Stimulated activated CD8-positive, alpha-beta memory T cell treated with anti-CD3 and anti-CD28 coated beads, Interleukin-12 subunit alpha, Interleukin-12 subunit beta, amount 100 ng/mL, for 4 hours (primary cell): ENCODE data around the gene GPR183.

Experiments
- DNase-seq: peaks from one replicate; pipeline ENCODE4 v3.0.0-alpha.2; 2020; ENCODE audit warnings: low read depth

The GPR183 gene

DNA sequence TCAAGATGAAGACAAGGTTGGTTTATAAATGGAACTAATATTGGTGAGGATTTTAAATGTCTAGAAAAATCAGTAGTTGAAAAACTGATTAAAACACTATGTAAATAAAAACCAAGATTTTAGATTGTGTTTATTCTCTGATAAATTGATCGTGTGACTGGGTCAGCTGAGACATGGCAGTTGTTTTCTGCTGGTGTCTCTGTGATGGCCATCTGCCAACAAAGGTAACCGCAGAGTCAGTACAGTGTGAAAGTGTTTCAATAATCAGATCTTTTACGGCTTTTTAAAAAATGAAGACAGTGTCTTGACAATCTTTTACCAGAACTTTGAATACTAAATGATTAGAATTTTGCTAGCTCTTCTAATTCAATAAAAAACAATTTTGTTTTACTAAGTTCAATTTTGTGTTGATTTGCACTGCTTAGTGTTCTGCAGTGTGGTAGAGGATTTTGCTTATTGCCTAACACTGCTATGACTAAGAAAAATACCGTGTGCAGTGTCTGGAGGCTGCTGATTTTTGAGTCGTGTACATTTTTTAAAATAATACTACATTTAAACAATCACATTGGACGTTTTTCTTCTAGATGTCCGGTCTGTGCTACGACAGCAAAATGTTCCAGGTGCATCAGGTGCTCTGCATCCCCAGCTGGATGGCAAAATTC lies 32.7 kb upstream of the GPR183 start:
- DNase-seq: no peak

DNA sequence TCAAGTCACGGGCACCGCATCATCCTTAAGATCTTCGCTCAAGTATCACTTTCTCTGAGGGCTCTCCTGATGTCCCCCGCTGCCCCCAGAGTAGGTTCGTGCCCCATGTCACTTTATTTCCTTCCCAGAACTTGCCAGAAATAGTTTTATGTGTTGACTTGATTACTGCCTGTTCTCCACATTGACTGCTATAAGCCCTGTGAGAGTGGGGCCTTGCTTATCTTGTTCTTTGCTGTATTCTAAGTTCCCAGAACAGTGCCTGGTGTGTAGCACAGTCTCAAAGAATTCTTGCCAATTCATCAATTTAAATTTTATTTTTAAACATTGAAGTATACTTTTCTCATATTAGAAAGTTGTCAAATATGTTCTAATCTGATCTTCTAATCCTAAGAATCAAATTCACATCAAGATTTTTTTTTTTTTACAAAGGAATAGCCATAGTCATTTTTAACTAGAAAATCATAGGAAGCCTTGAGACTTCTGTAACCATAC lies 32.1 kb upstream of the GPR183 start:
- no peak for DNase-seq

DNA sequence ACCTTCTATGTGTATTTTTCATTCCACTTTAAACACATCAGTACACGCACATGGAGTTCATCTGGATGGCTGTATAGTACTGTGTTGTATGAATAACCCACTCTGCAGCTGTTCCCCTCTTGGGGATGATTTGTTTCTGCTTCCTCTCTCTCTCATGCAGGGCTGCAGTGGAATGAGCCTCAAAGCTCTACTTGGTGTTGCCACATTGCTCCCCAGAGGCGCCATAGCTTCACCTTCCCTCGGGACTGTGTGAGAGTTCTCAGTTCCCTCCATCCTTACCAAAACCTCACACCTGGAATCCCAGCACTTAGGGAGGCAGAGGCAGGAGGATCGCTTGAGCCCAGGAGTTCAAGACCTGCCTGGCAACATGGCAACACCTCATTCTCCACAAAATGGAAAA lies 28.4 kb upstream of the GPR183 start:
- DNase-seq: no peak

DNA sequence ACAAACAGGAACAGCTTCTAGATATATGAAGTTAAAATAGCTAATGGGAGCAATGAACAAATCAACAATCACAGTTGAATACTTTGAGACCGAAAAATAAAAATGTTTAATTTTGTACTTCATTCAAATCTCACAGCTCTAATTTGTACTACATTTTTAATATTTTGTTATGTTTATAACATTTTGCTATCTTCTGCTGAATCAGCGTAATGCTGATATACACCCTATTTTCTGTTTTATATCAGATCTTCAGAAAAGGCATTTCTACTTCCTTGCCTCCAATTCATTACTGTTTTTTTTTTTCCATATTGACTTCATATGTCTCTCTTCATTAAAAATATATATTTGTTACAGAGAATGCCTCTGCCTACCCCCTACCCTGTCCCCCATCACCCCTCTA lies 27.9 kb upstream of the GPR183 start:
- no peak for DNase-seq

DNA sequence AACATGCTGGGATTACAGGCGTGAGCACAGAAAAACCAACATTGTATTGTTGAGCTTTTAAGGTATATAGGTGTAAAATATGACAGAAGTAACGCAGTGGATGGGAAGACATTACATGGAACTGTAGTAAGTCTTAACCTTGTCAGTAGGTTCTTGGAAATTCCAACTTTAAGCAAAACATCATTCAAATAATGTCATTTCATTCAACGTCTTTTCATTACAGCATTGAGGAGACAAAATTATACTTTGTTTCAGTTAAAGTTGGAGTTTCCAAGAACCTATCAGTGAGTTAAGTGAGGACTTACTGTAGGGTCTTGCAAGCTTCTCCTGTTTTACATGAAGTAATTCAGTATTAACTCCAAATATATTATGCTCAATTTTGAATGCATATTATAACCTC lies 27.0 kb upstream of the GPR183 start:
- no peak for DNase-seq

DNA sequence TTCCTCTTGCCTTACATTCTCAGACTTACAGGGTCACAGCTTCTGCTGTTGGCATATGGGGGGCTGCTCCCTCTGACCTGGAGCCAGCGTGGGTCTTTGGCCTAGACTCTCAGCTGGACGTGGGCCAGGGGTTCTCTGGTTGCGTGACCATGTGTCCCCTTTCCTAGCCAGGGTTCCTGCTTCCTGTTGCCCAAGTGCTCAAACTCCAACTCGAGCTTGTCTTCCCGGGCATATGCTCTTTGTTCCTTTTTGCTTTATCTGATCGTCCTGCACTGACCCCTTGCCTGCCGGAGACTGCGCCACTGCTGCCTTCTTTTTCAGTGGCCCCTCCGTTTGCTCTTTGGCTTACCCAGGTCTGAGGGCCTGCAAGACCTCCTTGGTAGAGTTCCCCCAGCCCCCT lies 25.3 kb upstream of the GPR183 start:
- no peak for DNase-seq

DNA sequence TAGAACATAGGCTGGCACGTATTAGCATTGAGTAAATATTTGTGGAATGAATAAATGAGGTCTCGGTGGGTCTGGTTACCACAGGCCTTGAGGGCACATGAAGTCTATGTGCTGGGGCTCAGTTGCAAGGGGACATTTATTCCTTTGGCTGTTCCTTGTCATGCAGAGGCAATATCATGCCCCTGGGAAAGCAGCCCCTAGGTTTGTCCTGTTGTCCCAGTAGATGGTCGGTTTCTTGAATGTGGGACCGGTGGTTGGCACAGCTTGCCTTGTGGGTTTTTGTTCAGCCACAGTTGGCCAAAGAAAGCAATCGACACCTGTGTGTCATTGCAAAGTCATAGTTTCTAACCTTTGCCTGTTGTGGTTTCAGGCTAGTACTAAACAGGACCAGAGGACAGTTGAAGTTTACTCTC lies 24.7 kb upstream of the GPR183 start:
- DNase-seq: no peak

DNA sequence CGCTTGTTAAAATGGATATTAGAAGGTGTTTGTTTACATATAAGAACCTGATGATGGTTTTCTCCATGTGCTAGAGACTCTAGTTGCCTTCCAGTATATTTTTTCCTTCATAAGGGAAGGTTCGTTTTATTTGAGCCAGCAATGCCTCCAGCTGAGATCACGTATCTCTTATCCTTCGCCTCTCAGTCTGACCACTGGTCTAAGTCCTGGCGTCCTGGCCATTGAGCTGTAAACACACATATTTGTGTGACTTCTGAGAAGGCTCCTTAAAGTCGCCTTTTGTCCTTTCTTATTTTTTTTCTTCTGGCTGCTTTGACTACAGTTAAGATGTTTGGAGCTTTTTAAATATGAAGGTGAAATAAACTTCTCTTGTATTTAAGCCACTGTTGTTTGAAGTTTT lies 23.7 kb upstream of the GPR183 start:
- DNase-seq: no peak

DNA sequence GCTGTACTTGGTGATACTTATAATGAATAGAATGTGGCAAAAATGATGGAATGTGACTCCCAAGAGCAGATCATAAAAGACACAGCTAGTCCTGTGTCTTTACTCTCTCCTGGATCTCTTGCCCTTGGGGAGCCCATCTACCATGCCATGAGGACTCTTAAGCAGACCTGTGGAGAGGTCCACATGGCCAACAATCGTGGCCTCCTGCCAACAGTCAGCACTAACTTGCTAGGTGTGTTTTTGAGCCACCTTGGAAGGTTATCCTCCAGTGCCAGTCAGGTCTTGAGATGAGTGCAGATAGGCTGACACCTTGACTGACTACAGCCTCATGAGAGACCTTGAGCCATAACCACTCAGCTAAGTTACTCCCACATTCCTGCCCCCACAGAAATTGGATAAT lies 22.3 kb upstream of the GPR183 start:
- no peak for DNase-seq

DNA sequence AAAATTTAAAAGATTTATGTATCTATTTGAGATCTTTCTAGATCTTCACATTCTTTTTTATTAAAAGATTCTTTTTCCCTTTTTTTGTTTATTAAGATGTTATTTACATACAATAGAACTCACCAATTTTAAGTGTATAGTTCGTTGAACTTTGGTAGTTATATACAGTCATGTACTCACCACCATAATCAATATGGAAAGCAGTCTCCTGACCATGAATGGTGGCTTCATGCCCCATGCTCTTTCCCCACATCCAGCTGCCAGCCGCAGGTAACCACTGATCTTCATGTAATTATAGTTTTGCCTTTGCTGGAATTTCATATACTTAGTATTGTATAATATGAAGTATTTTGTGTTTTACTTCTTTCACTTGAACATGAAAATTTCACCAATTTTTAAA lies 20.6 kb upstream of the GPR183 start:
- no peak for DNase-seq

DNA sequence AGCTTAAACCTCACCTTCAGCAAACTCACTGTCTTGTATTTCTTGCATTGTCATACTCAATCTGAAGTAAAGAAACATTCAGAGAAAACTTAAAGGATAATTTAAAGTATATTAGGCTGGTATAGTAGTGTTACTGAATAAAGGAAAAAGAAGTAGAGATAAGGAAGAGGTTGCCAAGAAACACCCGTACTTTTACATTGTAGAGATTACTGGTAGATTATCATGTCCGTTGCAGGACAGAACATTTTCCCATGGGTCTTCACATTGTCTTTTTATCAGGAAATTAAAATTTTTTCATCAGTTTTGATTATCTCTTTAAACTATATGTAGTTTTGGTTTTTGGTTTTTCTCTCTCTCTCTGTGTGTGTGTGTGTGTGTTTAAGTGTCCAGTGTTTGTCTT lies 19.9 kb upstream of the GPR183 start:
- DNase-seq: no peak

DNA sequence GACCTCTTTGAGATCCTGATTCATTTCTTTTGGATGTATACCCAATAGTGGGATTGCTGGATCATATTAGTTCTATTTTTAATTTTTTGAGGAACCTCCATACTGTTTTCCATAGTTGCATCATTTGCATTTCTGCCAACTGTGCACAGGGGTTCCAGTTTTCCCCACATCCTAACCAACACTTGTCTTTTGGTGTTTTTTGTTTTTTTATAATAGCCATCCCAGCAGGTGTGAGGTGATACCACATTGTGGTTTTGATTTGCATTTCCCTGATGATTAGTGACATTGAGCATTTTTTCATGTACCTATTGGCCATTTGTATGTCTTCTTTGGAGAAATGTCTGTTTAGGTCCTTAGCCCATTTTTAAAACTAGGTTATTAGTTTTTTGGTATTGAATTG lies 18.8 kb upstream of the GPR183 start:
- no peak for DNase-seq

DNA sequence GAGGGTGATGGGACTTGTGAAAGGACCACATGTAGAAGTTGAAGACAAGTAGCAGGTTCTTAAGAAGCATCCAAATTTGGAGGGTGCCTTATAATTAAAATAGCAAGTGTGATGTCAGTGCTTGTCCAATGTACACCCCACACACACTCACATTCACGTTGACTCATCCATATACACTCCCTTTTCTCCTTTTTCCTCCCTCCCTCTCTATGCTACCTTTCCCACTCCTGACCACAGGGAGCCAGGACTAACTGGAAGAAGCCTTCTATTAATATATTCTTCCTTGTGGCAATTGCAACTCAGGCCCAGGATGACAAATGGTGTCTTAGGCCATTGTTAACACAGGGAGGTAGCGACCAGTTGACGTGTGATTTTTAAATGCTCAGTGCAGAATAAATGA lies 16.3 kb upstream of the GPR183 start:
- DNase-seq: no peak

DNA sequence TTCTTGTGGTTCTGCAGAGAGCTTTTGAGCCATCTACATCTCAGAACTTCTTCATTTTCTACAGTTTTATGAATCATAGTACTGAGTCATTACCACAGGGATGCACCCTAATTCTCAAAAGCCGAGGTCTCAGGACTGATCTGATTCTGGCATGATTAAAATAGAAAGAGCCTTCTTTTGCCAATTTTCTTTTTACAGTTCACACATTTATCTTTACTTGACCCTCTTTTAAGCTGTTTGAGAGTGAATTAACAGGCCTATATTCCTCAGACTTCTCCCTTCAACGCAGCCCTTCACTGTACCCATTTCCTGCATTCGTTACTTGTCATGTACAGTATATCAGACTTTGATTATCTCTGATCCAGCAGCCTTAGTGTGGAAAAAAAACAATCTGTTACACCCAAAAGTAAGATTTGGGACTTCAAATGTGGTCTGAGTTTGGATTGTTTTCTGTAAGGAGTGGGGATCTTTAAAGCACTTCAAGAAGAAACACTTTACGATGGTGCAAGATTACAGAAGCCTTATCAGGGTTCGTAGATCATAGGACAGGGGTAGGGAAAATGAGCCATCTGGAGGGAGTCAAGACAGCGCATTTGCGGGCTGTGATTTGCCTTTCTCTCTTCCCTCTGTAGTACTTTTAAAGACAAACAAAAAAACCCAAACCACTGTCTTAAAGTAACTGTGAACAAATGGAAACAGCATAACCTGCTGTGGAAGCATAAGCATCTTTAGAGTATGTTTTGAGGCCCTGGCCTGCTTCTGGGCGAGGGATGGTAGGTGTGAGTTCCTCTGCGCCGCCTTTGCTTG lies 15.3 kb upstream of the GPR183 start:
- no peak for DNase-seq

DNA sequence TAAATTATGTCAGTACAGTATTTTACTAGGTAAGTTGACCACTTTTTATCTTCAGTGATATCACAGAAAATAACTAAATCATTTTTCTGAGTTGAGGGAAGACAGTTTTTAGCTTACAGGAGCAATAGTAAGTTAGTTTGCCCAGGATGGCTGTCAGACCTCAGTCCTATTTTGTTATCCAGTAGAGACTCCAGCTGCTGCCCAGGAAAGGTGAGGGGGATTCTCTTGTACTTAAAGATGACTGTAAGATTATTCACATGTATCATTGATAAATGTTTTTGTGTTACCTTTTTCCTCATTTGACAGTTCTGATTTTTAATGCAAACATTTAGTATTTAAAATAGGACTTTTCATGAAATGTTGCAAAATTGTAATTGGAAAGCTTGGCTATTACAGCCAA lies 14.5 kb upstream of the GPR183 start:
- no peak for DNase-seq

DNA sequence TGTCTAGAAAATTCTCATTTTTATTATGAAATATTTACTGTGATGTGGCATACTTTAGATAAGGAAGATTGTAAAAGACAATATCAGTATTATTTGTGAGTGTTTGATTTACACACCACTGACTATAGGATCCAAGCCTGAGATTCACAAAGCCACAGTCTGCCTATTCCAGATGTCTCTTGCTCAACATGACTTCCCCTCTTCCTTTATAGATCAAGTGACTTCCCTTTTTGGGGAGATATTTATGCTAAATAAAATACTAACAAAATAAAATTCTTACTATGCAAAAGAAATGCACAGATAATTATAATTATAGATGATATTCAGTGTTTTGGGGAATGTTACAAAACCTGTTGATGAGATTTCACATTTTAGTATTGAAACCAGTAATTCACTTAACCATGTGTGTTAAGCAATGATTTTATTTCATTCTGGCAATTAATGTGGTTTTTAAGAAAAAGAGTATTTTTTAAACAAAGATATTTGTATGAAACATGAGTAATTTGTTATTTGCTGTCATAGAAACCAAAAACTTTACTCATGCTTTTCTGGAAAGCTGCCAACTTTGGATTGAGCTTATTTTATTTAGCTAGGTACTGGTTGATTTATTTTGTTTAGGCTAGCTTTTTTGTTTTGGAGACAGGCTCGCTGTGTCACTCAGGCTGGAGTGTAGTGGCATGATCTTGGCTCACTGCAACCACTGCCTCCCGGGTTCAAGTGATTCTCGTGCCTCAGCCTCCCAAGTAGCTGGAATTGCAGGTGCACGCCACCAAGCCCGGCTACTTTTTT lies 13.7 kb upstream of the GPR183 start:
- DNase-seq: no peak

DNA sequence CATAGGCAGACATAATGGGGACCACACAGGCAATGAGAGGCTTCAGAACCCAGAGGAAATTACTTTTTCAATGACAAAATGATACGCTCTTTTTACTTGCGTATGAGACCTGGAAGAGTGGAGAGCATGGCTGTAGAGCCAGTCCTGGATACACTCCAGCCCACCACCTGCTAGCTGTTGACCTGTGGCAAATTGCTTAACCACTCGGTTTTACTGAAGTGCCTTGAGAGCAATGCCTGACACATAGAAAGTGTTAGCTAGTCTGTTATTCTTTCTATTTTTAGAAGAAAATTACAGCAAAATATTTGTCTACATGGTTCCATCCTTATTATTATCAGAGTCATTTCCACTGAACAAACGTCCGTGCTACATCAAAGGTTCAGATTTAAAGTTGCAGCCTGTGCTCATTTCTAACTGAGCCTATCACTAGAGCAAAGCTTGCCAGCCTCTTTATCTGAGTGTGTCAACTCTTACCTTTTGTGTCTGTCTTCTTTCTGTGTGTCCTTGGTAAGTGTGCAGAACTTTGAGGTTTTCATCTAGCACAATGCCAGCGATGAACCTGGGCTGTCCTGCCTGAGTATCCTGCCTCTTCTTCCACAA lies 9.6 kb upstream of the GPR183 start:
- no peak for DNase-seq

DNA sequence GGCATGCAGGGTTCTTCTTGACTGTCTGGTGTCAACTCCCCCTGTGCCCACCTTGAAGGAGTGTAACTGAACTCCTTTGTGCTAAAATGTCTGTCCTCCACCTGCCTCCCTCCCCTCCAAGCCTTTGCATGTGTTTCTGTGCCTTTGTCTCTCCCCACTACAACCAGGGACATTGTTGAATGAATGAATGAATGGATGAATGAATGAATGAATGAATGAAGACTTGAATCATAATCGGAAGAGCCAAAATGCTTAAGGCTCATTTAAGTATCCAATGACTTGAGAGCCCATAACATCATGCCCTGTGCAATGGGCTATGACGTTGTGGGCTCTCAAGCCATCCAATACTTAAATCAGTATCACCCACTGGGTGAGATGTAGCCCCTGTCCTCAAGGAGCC lies 9.0 kb upstream of the GPR183 start:
- no peak for DNase-seq

DNA sequence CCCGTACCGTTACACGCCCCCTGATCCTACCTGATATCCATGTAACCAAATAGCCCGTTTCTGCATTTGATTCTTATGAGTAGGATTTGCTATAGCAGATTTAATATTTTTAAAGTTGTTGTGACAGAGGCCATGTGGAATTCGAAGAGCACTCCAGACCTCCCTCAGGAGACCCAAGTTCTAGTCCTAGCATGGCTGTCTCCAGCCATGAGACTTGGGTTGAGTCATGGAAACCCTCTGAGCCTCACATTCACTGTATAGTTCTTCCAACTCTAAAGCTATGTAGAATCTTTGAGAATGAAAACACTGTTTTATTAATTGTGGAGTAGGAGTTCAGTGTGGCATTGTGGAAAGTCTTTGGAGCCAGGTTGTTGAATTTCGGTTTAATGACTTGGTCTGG lies 8.0 kb upstream of the GPR183 start:
- no peak for DNase-seq

DNA sequence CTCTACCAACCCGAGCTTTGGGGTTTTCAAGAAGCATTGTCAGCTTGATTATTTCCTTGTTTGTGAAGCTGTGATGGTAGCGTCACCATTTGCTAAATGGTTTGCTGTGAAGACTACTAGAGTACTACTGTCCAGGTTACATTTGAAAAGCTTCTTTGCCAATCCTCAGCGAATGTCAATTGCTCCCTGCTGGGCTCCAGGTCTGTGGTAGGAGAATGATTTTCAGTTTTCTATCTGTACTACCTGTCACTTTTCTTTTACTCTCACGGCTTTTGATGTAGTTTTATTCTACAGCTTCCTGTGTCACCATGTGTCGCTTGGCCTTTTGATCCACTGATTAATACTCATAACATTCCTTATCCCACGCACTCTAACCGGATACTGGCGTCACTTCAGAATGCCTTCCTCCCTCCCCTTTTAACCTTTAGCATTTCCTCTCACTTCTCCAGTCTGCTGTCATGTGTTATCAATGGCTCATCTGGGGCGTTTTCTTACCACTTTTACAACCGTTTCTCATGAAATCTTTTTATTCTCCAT lies 7.5 kb upstream of the GPR183 start:
- peak; percentile 39 for DNase-seq

DNA sequence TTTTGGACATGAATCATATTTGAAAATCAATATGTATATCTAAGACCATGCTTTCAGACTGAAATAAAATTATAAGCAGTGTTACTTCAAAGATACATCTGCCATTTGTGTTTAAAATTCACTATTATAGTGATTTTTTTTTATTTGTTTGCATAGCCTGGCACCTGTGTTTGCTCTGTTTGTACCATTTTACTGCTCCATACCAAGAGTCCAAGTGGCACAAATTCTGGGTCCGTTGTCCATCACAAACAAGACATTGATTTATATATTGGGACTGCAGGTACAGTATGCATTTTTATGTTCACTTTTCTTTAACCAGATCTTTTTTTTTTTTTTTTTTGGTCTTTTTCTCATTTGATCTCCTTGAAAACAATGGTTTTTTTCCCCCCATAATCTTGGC lies 6.7 kb upstream of the GPR183 start:
- no peak for DNase-seq

DNA sequence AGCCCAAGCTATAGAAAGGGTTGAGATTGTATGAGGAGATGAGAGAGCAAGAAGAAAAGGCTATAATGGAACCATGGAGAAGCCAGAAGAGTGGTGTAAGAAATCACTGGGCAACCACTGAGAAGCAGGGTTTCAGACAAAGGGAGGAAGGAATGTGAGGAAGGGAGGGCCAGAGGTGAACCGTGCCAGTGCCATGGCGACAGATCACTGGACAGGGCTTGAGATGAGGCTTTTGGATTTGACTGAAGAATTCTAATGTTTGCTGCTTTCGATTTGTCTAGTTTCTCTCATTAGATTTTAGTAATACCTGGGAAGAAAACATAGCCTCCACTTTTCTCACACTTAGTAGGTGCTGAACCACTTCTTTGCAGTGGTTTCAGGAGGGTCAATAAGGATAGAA lies 6.3 kb upstream of the GPR183 start:
- no peak for DNase-seq
